Left ventricle myocardium superior (tissue), 1 donor: ENCODE data around the gene ZEB2. TPM values are rescaled to one million over a fixed set of nuclear protein-coding genes. Genes with fewer than 3 reads are reported as not detected.

Source experiments
- ATAC-seq: fragments of 200-7000 bp; cut with Tn5 transposase; one replicate; pipeline ENCODE4 v1.9.1; 2020; ENCODE audit warnings: mild to moderate bottlenecking, moderate library complexity
- DNase-seq: peaks from one replicate; pipeline ENCODE4 v3.0.0-alpha.2; 2020
- intact Hi-C: fragments of 100-400 bp; cut with micrococcal nuclease; formaldehyde crosslinking; loops from one replicate; pipeline ENCODE4 v1.11.0; 2022
- total RNA-seq: library from RNA; stranded (reverse); fragmentation: NEBNext Ultra II Directional; extraction: Animal tissue kit (Norgen Biotek cat#: 25700); gene quantifications from one replicate; pipeline ENCODE4 v1.2.1, GENCODE V29; 2021
- donor health status: DM: no; HTN: yes; CAD: no; lungs with severe emphysema.

ZEB2 gene
- total RNA-seq, 1 donor from 2014 or later: 83.2 TPM

- DNase-seq (no peak), ATAC-seq (no peak)
- intact Hi-C loops: loop anchor here (10.0 kb wide), 1 partner anchor 48 kb away; no protein-coding TSS in a partner anchor
Observed at GRCh38 chr2:144503242-144503641, 16.7 kb downstream of the ZEB2 start.

GRCh38 chr2:144502369-144502768 lies 17.6 kb downstream of the ZEB2 start:
- DNase-seq: no peak
- intact Hi-C loops: loop anchor here (10.0 kb wide), 1 partner anchor 48 kb away; no protein-coding TSS in a partner anchor
- no peak for ATAC-seq

GRCh38 chr2:144501627-144502026 lies 18.3 kb downstream of the ZEB2 start:
- DNase-seq: no peak
- intact Hi-C loops: loop anchor here (10.0 kb wide), 1 partner anchor 47 kb away; no protein-coding TSS in a partner anchor
- ATAC-seq: no peak

- intact Hi-C loops: loop anchor here (10.0 kb wide), 1 partner anchor 46 kb away; no protein-coding TSS in a partner anchor
- ATAC-seq (no peak), DNase-seq (no peak)
Observed at GRCh38 chr2:144501118-144501517, 18.8 kb downstream of the ZEB2 start.

GRCh38 chr2:144500563-144500962 lies 19.4 kb downstream of the ZEB2 start:
- DNase-seq (no peak), ATAC-seq (no peak)
- intact Hi-C loops: loop anchor here (10.0 kb wide), 1 partner anchor 46 kb away; no protein-coding TSS in a partner anchor

- DNase-seq: no peak
- ATAC-seq: no peak
- intact Hi-C loops: no loop called here
Observed at GRCh38 chr2:144498277-144498676, 21.6 kb downstream of the ZEB2 start.

GRCh38 chr2:144496977-144497598 lies 22.8 kb downstream of the ZEB2 start:
- intact Hi-C loops: no loop called here
- DNase-seq (peak; percentile 32), ATAC-seq (peak; percentile 26)

- ATAC-seq: peak; percentile 19
- intact Hi-C loops: no loop called here
- no peak for DNase-seq
Observed at GRCh38 chr2:144496092-144496976, 23.6 kb downstream of the ZEB2 start.

GRCh38 chr2:144495227-144496091 lies 24.5 kb downstream of the ZEB2 start:
- no peak for DNase-seq
- intact Hi-C loops: no loop called here
- ATAC-seq: peak; percentile 60

- ATAC-seq (no peak), DNase-seq (no peak)
- intact Hi-C loops: no loop called here
Observed at GRCh38 chr2:144493027-144493809, 26.7 kb downstream of the ZEB2 start.

GRCh38 chr2:144490857-144491256 lies 29.1 kb downstream of the ZEB2 start:
- DNase-seq: no peak
- intact Hi-C loops: no loop called here
- ATAC-seq: no peak

- intact Hi-C loops: no loop called here
- no peak for ATAC-seq
Observed at GRCh38 chr2:144490017-144490416, 29.9 kb downstream of the ZEB2 start.

GRCh38 chr2:144489315-144489916 lies 30.5 kb downstream of the ZEB2 start:
- ATAC-seq (no peak), DNase-seq (no peak)
- intact Hi-C loops: no loop called here

More at GRCh38 chr2:144490017-144490416, 29.9 kb downstream of the ZEB2 start:
- DNase-seq: no peak

GRCh38 chr2:144484201-144484948 lies 35.5 kb downstream of the ZEB2 start:
- ATAC-seq (peak; percentile 89), DNase-seq (peak; percentile 21)
- intact Hi-C loops: no loop called here

GRCh38 chr2:144481666-144482065 lies 38.3 kb downstream of the ZEB2 start:
- DNase-seq (no peak), ATAC-seq (no peak)
- intact Hi-C loops: no loop called here

GRCh38 chr2:144481109-144481508 lies 38.8 kb downstream of the ZEB2 start:
- DNase-seq (peak; percentile 26), ATAC-seq (no peak)
- intact Hi-C loops: no loop called here

GRCh38 chr2:144480285-144480684 lies 39.6 kb downstream of the ZEB2 start:
- ATAC-seq (peak; percentile 28), DNase-seq (no peak)
- intact Hi-C loops: no loop called here
